Ectodermal cell (in vitro differentiated cells): ENCODE data around the gene PON2. TPM values are rescaled to one million over a fixed set of nuclear protein-coding genes. Genes with fewer than 3 reads are reported as not detected.

Source experiments
- H3K27ac ChIP-seq: 2 replicates; pipeline ENCODE4 v1.7.0; 2013; ENCODE audit warnings: mild to moderate bottlenecking, low read depth, low read length; ENCODE audit not compliant: insufficient read depth, poor library complexity, severe bottlenecking
- H3K27me3 ChIP-seq: 2 replicates; pipeline ENCODE4 v1.7.0; 2013; ENCODE audit warnings: mild to moderate bottlenecking, low read length; ENCODE audit not compliant: insufficient read depth, control insufficient read depth, poor library complexity, severe bottlenecking
- H3K36me3 ChIP-seq: one replicate; pipeline ENCODE4 v1.7.0; 2013; ENCODE audit warnings: low read length; ENCODE audit not compliant: control insufficient read depth, insufficient read depth
- H3K4me1 ChIP-seq: one replicate; pipeline ENCODE4 v1.7.0; 2013; ENCODE audit warnings: low read length; ENCODE audit not compliant: control insufficient read depth, insufficient read depth
- H3K4me3 ChIP-seq: 2 replicates; pipeline ENCODE4 v1.7.0; 2013; ENCODE audit warnings: low read depth, low read length, control low read depth; ENCODE audit not compliant: insufficient read depth
- H3K9me3 ChIP-seq: 2 replicates; pipeline ENCODE4 v1.7.0; 2013; ENCODE audit warnings: mild to moderate bottlenecking, low read length, moderate library complexity; ENCODE audit not compliant: control insufficient read depth
- WGBS, 2 experiments: methylation state at CpG; one replicate each; pipeline ENCODE4 v1.1.7; 2013; ENCODE audit warnings: missing lambda C conversion rate in 2 of 2; 5-methylcytosine and 5-hydroxymethylcytosine counted together
- polyA plus RNA-seq, 4 experiments: library from polyadenylated mRNA; stranded (reverse); fragments of 50-300 nt; gene quantifications; one replicate each; pipeline ENCODE4 v1.2.3, GENCODE V29; 2013

Gene PON2
- polyA plus RNA-seq (2013, experiment 1 of 4): 111 TPM
- 101 TPM for polyA plus RNA-seq (2013, experiment 2 of 4)
- polyA plus RNA-seq (2013, experiment 3 of 4): 96.5 TPM
- 108 TPM for polyA plus RNA-seq (2013, experiment 4 of 4)

GRCh38 chr7:95434557-95435421 is at the start of gene PON2:
PON2 (minus strand) TSS chr7:95435028; CDS start chr7:95434951, 77 bp downstream.
- no peaks in the 10 kb centered on the region for H3K27me3 ChIP-seq
- no peaks in the 10 kb centered on the region for H3K36me3 ChIP-seq
- H3K4me3 ChIP-seq: peak within 1 kb of the TSS; percentile 76
- WGBS, 2 experiments: 4 to 5% methylated on average over 58 of the region's 58 CpGs
- H3K9me3 ChIP-seq: no peaks in the 10 kb centered on the region
- H3K27ac ChIP-seq: peak within 1 kb of the TSS; percentile 82
- peaks cover 9% of the 10 kb centered on the region for H3K4me1 ChIP-seq

GRCh38 chr7:95482424-95482823 is 47.6 kb upstream of the PON2 start:
- no peaks in the 10 kb centered on the region for H3K27me3 ChIP-seq
- H3K4me3 ChIP-seq: no peak overlapping the region
- WGBS, 2 experiments: 96 to 97% methylated on average over 4 of the region's 4 CpGs
- no peaks in the 10 kb centered on the region for H3K9me3 ChIP-seq
- no peak overlapping the region for H3K27ac ChIP-seq
- H3K4me1 ChIP-seq: no peaks in the 10 kb centered on the region
- H3K36me3 ChIP-seq: no peaks in the 10 kb centered on the region

DNA sequence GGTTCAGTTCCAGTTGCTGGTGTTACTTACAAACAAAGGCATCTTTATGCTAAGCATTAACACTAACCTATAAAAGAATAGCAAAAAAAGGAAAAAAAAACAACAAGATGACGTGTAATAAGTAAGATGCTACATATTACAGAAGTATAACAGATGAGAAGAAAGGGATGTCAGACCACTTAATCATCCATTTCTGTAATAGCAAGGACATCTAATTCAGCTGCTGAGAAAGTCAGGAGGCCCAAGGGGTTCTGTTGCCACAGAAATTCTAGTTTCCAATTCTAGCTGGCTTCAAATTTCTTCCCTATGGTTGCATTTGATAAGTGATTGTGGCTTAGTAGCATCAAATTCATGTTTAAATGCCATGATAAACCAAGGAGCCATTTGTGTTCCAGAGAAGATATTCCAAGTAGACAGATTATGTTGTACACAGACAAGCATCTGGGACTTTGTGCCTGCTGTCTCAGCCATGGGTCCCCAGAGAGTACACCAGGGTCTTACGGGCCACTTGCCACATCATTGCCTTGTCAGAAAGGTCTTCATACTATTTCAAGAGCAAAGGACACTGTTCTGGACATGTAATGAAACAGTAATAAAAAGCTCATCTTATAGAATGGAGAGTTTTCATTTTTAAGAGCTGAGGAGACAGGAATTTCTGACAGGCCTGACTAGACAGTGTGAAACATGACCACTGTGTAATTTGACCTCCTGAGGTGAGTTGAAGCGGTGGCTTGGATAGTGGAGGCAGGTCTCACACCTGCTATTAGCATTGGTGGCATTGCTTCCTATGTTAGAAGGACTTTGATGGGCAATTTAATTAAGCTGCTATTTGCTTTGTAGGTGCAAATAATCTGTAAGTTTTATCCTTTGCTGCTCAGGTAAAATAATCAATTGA is 46.7 kb upstream of the PON2 start:
- Histone ChIP-seq H3K27ac (no peak overlapping the region), H3K4me1 (peaks cover 3% of the 10 kb centered on the region), H3K9me3 (no peaks in the 10 kb centered on the region), H3K4me3 (no peak overlapping the region), H3K36me3 (no peaks in the 10 kb centered on the region), H3K27me3 (no peaks in the 10 kb centered on the region)
- WGBS, 2 experiments: 95 to 97% methylated on average over 2 to 3 of the region's 3 CpGs

- Histone ChIP-seq H3K36me3 (no peaks in the 10 kb centered on the region), H3K27me3 (no peaks in the 10 kb centered on the region), H3K9me3 (no peaks in the 10 kb centered on the region), H3K4me1 (peaks cover 6% of the 10 kb centered on the region), H3K27ac (no peak overlapping the region), H3K4me3 (no peak overlapping the region)
Observed at GRCh38 chr7:95479992-95480624, 45.3 kb upstream of the PON2 start.

GRCh38 chr7:95478272-95479037 is 43.6 kb upstream of the PON2 start:
- peak overlapping the region; percentile 47 for H3K27ac ChIP-seq
- no peak overlapping the region for H3K4me3 ChIP-seq
- peaks cover 10% of the 10 kb centered on the region for H3K4me1 ChIP-seq
- WGBS, 2 experiments: 86 to 87% methylated on average over 18 of the region's 18 CpGs
- no peaks in the 10 kb centered on the region for H3K27me3 ChIP-seq
- no peaks in the 10 kb centered on the region for H3K9me3 ChIP-seq
- H3K36me3 ChIP-seq: no peaks in the 10 kb centered on the region

DNA sequence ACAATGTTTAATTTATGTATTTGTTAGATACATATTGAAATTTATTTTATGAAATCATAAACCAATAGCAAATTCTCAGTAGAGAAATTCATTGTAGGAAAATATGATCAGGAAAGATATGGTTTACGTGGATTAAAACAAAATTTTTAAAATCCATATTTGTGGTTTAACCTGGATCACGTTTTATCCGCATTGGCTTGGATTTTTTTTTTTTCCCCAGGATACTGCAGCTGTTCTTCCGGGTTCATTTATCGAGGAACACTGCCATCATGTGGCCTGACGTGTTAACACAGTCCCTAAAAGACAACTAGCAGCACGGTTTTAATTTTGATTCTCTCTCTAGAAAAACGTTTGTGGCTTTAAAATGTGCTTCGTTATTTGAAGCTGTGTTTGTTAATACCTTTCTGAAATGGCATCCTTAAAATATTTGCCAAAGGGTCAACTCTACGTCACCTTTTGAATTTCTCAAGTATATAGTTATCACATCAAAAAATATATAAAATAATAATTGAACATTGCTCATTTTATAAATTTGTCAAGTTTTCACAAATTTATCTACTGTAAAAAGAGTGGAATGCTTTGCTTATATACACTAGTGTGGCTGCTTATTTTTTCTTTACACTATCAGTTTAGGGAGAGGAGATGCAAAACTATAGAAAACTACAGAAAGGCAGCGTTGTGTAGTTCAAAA is 42.2 kb upstream of the PON2 start:
- no peaks in the 10 kb centered on the region for H3K36me3 ChIP-seq
- no peaks in the 10 kb centered on the region for H3K9me3 ChIP-seq
- H3K4me1 ChIP-seq: peaks cover 21% of the 10 kb centered on the region
- peak overlapping the region; percentile 18 for H3K27ac ChIP-seq
- no peak overlapping the region for H3K4me3 ChIP-seq
- no peaks in the 10 kb centered on the region for H3K27me3 ChIP-seq
- WGBS, 2 experiments: 15% methylated on average over 8 to 10 of the region's 11 CpGs

DNA sequence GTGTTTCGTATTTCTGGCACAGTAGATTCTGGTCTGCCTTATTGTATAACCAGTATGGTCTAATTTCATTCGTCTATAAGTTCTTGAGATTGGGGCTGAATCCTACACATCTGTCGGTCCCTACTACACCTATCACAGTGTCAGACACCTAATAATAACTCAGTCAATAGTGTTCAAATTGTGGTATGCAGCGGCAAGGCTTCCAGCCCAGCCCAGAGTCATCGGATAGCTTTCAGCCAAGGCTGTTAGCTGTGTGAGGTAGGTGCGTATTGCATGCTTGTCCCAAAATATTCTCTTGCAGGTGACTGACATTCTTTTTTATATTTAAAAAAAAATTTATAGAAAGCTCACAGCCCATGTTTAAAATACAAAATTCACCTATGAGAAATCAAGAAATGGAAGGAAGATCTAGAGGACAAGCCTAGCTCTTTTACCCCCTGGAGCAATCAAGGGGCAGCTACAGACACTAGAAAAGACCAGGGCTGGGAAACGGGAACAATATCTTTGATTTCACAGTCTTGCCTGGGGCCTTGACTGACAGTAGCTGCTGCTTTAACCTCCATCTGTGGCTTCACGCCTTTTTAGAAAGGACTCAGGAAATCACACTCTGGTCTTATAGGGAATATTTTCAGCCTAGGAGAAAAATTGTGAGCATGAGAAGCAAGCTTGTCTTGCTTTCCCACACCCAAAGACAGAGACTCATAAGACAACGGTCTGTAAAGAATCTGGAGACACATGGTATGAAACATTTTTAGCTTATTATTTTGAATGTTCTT is 41.4 kb upstream of the PON2 start:
- Histone ChIP-seq H3K4me3 (no peak overlapping the region), H3K27ac (peak overlapping the region; percentile 18), H3K27me3 (no peaks in the 10 kb centered on the region), H3K9me3 (no peaks in the 10 kb centered on the region), H3K36me3 (no peaks in the 10 kb centered on the region), H3K4me1 (peaks cover 24% of the 10 kb centered on the region)
- 74 to 79% methylated on average over 7 of the region's 9 CpGs for WGBS, 2 experiments

DNA sequence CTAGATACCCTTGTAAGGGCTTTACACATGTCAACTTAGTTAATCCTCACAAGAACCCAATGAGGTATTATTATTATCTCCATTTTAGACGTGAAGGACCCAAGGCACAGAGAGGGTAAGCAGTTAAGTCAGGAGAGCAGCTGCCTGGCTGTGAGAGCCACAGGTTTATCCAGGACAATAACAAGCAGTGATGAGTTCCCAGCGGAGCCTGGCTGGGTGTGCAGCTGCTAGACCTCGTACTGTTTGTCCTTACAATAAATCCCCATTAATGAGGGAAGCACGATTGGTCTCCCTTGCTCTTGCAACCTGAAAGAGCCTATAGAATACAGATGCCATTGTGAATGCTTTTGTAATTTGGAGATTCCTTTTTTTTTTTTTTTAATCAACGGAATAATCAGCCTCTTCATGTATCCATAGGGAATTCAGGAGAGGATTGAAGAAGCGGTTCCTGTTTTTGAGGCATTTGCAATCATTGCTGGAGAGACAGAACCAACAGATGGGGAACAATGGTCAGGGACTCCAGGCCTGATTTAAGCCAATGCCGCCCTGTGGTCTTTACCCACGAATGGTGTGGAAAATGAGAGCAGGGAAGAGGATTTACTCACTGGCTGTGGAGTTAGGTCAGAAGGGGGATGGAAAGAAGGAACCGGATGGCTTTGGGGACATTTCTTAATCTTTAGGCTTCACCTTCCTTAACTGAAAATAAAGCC is 38.6 kb upstream of the PON2 start:
- H3K27me3 ChIP-seq: no peaks in the 10 kb centered on the region
- no peak overlapping the region for H3K4me3 ChIP-seq
- no peaks in the 10 kb centered on the region for H3K36me3 ChIP-seq
- peaks cover 37% of the 10 kb centered on the region for H3K4me1 ChIP-seq
- H3K27ac ChIP-seq: no peak overlapping the region
- H3K9me3 ChIP-seq: no peaks in the 10 kb centered on the region
- WGBS, 2 experiments: 71% methylated on average over 8 to 9 of the region's 9 CpGs
